Heart left ventricle (tissue), 13 donors: Measurements from ENCODE around the gene OGFRL1.

Experiments
- CTCF ChIP-seq, 12 donors: fragments of 200-600 bp; sonication (generic) in 4 of 12; IDR thresholded peaks; one replicate each; pipeline versions ENCODE4 v1.5.0 to v1.8.0; 2018 to 2022; ENCODE audit warnings: antibody characterized with exemption in 12 of 12, mild to moderate bottlenecking in 5 of 12
- POLR2A ChIP-seq, 2 donors: fragments of 450-650 bp; IDR thresholded peaks; one replicate each; pipeline ENCODE4 v1.6.1; 2017; ENCODE audit warnings: antibody characterized with exemption in 2 of 2, mild to moderate bottlenecking in 2 of 2, moderate library complexity in 2 of 2
- donor health status: ischemic (EF 13 %, LVEDD 7.1; RV severe dilation, severe dysfunction).
- donor health status: DM: no; HTN: yes; CAD: no.
- donor health status: DM: no; HTN: no; CAD: no.
- donor health status: ischemic (EF 25% LVEDD 6.9; RV normal size, moderate dysfunction).
- donor health status: ischemic (EF 25% LVEDD 5.7; RV mildly dilated, moderate dysfunction).
- donor health status: ischemic (EF 35%, LVEDD 5.7; RV mildly dilated, moderate dysfunction).
- donor health status: nonischemic (EF 11% LVEDD 7.7; RV severe dilation, severe dysfunction).
- donor health status: DM: yes; HTN: yes; CAD: no.
- donor health status: PGD.
- donor health status: ischemic (EF 29% LVEDD 5.4; RV normal size, mild dysfunction).
- donor health status: nonischemic (EF 23%, LVEDD 6.1; RV moderate dilation, normal function).

- TF ChIP-seq CTCF (IDR thresholded peaks at IDR 0.05) (peak in 8 of 12 donors; percentile 8 to 47 (median 28)), POLR2A (IDR thresholded peaks at IDR 0.05) (peak in 1 of 2 donors; percentile 66)
Observed at GRCh38 chr6:71288228-71289038, at the start of gene OGFRL1.
